Measurements from ENCODE around the gene IL23R.

- no peak for TF ChIP-seq POLR2AphosphoS5 (IDR thresholded peaks at IDR 0.05)
- no peak for TF ChIP-seq CTCF (IDR thresholded peaks at IDR 0.05)
- TF ChIP-seq EP300 (IDR thresholded peaks at IDR 0.05), result no peak
These were observed 90.3 kb downstream of the IL23R start for GRCh38 chr1:67256291-67257172.
